Measurements from ENCODE around the gene MGAT3. TPM values are rescaled to one million over a fixed set of nuclear protein-coding genes. Genes with fewer than 3 reads are reported as not detected.

MGAT3 gene
- total and polyA plus RNA-seq, 2 experiments from 2014 or later: 7.0 to 20.0 TPM

DNA sequence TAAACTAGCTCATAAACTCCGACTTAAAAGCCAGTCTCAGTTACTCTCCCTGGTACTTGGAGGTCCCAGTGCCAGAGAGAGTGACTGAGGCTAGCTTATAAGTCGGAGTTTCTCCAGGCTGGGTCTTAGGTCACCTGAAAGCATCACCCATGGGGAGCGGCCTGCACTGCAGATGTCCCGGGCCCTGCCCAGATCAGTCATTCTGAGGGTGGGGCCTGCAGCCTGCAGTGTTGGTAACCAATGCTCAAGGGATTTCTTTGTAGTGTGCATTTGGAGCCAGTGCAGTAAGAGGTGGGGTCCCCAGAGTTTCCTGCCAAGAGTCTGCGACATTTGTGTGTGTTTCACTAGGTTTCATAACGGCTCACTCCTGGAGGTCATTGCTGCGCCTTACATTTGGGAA lies 42.4 kb upstream of the MGAT3 start:
- 95% methylated on average over 7 of the region's 7 CpGs for WGBS (ENCODE audit: low lambda C conversion rate, missing lambda C conversion rate)
- Histone ChIP-seq H3K36me3 (replicated peaks; ENCODE audit: insufficient read depth, low read depth) (no peaks in the 10 kb centered on the region), H3K9me2 (replicated peaks; ENCODE audit: insufficient read depth) (no peaks in the 10 kb centered on the region), H3K9me3 (ENCODE audit: low read depth) (no peaks in the 10 kb centered on the region), H3K4me2 (no peak overlapping the region), H3K4me3 (no peak overlapping the region), H3K27me3 (no peaks in the 10 kb centered on the region), H3K27ac (no peak overlapping the region), H3K79me2 (peaks cover 15% of the 10 kb centered on the region), H2AFZ (no peak overlapping the region), H4K20me1 (ENCODE audit: insufficient read depth, poor library complexity, severe bottlenecking) (no peaks in the 10 kb centered on the region), H3K4me1 (ENCODE audit: insufficient read depth) (no peaks in the 10 kb centered on the region)
- DNase-seq (ENCODE audit: low spot score): no peak
- TF ChIP-seq EZH2phosphoT487 (IDR thresholded peaks at IDR 0.05; ENCODE audit: low read depth, severe bottlenecking, unreplicated experiment) (no peak), EZH2 (IDR thresholded peaks at IDR 0.05; ENCODE audit: borderline replicate concordance) (no peak)
- TF ChIP-seq, protein P1, sequence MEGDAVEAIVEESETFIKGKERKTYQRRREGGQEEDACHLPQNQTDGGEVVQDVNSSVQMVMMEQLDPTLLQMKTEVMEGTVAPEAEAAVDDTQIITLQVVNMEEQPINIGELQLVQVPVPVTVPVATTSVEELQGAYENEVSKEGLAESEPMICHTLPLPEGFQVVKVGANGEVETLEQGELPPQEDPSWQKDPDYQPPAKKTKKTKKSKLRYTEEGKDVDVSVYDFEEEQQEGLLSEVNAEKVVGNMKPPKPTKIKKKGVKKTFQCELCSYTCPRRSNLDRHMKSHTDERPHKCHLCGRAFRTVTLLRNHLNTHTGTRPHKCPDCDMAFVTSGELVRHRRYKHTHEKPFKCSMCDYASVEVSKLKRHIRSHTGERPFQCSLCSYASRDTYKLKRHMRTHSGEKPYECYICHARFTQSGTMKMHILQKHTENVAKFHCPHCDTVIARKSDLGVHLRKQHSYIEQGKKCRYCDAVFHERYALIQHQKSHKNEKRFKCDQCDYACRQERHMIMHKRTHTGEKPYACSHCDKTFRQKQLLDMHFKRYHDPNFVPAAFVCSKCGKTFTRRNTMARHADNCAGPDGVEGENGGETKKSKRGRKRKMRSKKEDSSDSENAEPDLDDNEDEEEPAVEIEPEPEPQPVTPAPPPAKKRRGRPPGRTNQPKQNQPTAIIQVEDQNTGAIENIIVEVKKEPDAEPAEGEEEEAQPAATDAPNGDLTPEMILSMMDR (IDR thresholded peaks at IDR 0.05; ENCODE audit: poor library complexity): no peak

DNA sequence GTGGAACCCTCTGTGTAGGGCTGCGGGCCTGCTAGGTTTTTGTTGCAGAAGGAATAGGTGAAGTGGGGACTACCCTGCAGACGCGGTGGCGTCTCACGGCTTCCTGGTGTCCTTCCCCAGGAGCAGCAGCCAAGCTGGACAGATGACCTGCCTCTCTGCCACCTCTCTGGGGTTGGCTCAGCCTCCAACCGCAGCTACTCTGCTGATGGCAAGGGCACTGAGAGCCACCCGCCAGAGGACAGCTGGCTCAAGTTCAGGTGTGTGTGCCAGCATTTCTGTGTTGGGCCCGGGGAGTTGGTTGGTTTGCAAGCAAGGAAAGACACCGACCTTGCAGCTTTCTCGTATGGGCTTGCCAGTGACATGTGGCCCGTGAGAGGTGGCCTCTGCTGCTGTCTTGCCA lies 41.9 kb upstream of the MGAT3 start:
- TF ChIP-seq, protein P1 (IDR thresholded peaks at IDR 0.05; ENCODE audit: poor library complexity): no peak
- TF ChIP-seq EZH2 (IDR thresholded peaks at IDR 0.05; ENCODE audit: borderline replicate concordance) (no peak), EZH2phosphoT487 (IDR thresholded peaks at IDR 0.05; ENCODE audit: low read depth, severe bottlenecking, unreplicated experiment) (no peak)
- DNase-seq (ENCODE audit: low spot score): no peak

DNA sequence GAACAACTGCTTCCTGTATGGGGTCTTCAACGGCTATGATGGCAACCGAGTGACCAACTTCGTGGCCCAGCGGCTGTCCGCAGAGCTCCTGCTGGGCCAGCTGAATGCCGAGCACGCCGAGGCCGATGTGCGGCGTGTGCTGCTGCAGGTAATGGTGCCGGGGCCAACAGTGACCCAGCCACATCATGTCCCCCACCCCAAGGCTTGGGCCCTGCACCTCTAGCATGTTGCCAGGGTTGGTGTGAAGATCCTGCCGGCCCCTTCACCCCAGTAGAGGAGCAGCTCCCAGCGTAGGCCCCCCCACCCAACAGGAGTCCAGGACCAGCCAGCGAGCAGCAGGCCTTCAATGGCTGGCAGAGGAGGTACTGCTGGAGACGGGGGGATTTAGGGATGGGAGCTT lies 41.3 kb upstream of the MGAT3 start:
- no peaks in the 10 kb centered on the region for H3K36me3 ChIP-seq (replicated peaks; ENCODE audit: insufficient read depth, low read depth)
- H3K4me3 ChIP-seq: no peak overlapping the region
- no peak overlapping the region for H3K4me2 ChIP-seq
- H4K20me1 ChIP-seq (ENCODE audit: insufficient read depth, poor library complexity, severe bottlenecking): no peaks in the 10 kb centered on the region
- DNase-seq (ENCODE audit: low spot score): peak; percentile 3
- peaks cover 5% of the 10 kb centered on the region for H3K79me2 ChIP-seq
- H3K4me1 ChIP-seq (ENCODE audit: insufficient read depth): no peaks in the 10 kb centered on the region
- no peak overlapping the region for H3K27ac ChIP-seq
- no peaks in the 10 kb centered on the region for H3K27me3 ChIP-seq
- WGBS (ENCODE audit: low lambda C conversion rate, missing lambda C conversion rate): 98% methylated on average over 16 of the region's 16 CpGs
- no peaks in the 10 kb centered on the region for H3K9me3 ChIP-seq (ENCODE audit: low read depth)
- H3K9me2 ChIP-seq (replicated peaks; ENCODE audit: insufficient read depth): no peaks in the 10 kb centered on the region
- TF ChIP-seq, protein P1 (IDR thresholded peaks at IDR 0.05; ENCODE audit: poor library complexity): no peak
- TF ChIP-seq EZH2phosphoT487 (IDR thresholded peaks at IDR 0.05; ENCODE audit: low read depth, severe bottlenecking, unreplicated experiment): no peak
- no peak for TF ChIP-seq EZH2 (IDR thresholded peaks at IDR 0.05; ENCODE audit: borderline replicate concordance)
- no peak overlapping the region for H2AFZ ChIP-seq

More for the DNA sequence above, 41.9 kb upstream of the MGAT3 start:
- Histone ChIP-seq H3K79me2 (peaks cover 11% of the 10 kb centered on the region), H3K9me2 (replicated peaks; ENCODE audit: insufficient read depth) (no peaks in the 10 kb centered on the region), H3K4me1 (ENCODE audit: insufficient read depth) (no peaks in the 10 kb centered on the region), H3K36me3 (replicated peaks; ENCODE audit: insufficient read depth, low read depth) (no peaks in the 10 kb centered on the region), H2AFZ (no peak overlapping the region), H3K4me2 (no peak overlapping the region), H3K9me3 (ENCODE audit: low read depth) (no peaks in the 10 kb centered on the region), H3K4me3 (no peak overlapping the region), H3K27me3 (no peaks in the 10 kb centered on the region), H3K27ac (no peak overlapping the region), H4K20me1 (ENCODE audit: insufficient read depth, poor library complexity, severe bottlenecking) (no peaks in the 10 kb centered on the region)
- 94% methylated on average over 11 of the region's 11 CpGs for WGBS (ENCODE audit: low lambda C conversion rate, missing lambda C conversion rate)

DNA sequence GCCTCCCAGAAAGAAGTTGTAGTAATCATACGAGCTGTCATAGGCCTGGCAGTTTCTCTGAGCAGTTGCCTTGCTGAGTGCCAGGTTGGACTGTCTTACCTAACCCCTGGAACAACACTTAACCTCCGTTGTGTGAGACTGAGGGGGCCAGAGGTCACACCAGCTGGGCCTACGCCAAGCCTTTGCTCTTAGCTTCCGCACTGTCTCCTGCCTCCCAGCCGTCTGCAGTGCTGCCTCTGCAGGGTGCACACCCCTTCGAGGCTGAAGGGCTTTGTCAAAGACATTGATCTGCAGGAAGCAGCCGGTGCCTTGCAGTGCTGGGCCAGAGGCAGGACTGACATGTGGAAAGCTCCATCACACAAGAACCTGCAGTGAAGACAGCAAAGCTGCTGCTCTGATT lies 40.5 kb upstream of the MGAT3 start:
- H3K27ac ChIP-seq: no peak overlapping the region
- H2AFZ ChIP-seq: no peak overlapping the region
- no peaks in the 10 kb centered on the region for H4K20me1 ChIP-seq (ENCODE audit: insufficient read depth, poor library complexity, severe bottlenecking)
- 92% methylated on average over 7 of the region's 7 CpGs for WGBS (ENCODE audit: low lambda C conversion rate, missing lambda C conversion rate)
- H3K9me3 ChIP-seq (ENCODE audit: low read depth): no peaks in the 10 kb centered on the region
- no peaks in the 10 kb centered on the region for H3K79me2 ChIP-seq
- no peak overlapping the region for H3K4me2 ChIP-seq
- no peaks in the 10 kb centered on the region for H3K36me3 ChIP-seq (replicated peaks; ENCODE audit: insufficient read depth, low read depth)
- H3K27me3 ChIP-seq: no peaks in the 10 kb centered on the region
- no peak for TF ChIP-seq EZH2phosphoT487 (IDR thresholded peaks at IDR 0.05; ENCODE audit: low read depth, severe bottlenecking, unreplicated experiment)
- TF ChIP-seq, protein P1 (IDR thresholded peaks at IDR 0.05; ENCODE audit: poor library complexity): no peak
- TF ChIP-seq EZH2 (IDR thresholded peaks at IDR 0.05; ENCODE audit: borderline replicate concordance): no peak
- no peaks in the 10 kb centered on the region for H3K9me2 ChIP-seq (replicated peaks; ENCODE audit: insufficient read depth)
- H3K4me1 ChIP-seq (ENCODE audit: insufficient read depth): no peaks in the 10 kb centered on the region
- H3K4me3 ChIP-seq: no peak overlapping the region
- peak; percentile 3 for DNase-seq (ENCODE audit: low spot score)
